Raji (cell line): ENCODE measurements around the gene SHISA6.

Experiments
- POLR2A ChIP-seq: IDR thresholded peaks from 2 replicates; pipeline ENCODE4 v1.6.1; 2011; ENCODE audit warnings: low read depth, low read length, control low read depth; ENCODE audit not compliant: insufficient read depth

Gene SHISA6

DNA sequence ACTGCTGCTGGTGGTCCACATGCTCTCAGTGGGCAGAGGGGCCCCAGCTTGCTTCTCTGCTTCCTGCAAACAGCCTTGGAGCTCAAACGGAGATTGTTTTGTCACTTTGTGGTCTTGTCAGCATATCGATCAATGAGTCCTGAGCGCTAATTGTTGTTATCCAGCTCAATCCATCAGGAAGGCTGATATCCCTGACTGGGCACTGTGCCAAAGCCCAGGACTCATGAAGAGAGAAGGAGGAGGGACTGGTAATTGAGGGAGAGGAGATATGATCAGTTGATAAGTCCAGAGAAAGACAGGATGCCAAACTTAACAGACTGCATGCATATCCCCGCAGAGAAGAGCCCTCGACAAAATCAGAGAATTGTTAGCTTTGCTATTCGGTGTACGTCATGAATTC lies 298.6 kb downstream of the SHISA6 start:
- TF ChIP-seq POLR2A = no peak

- TF ChIP-seq POLR2A = no peak
Measured at GRCh38 chr17:11545002-11545401, 304.0 kb downstream of the SHISA6 start.

DNA sequence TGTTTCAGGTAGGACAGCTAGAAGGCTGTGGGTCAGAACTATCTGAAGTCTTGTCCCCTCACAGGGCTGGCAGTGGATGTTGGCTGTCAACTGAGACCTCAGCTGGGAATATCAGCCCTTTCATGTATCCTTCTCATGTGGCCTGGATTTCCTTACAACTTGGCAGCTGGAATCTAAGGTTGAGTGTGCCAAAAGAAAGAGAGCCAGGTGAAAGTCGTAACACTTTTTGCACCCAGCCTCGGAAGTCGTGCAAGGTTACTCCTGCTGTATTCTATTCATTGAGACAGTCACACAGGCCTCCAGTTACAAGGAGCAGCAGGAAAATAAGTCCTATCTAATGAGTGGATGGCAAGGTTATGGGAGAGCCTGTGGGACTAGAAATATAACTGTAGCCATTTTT lies 304.7 kb downstream of the SHISA6 start:
- no peak for TF ChIP-seq POLR2A

DNA sequence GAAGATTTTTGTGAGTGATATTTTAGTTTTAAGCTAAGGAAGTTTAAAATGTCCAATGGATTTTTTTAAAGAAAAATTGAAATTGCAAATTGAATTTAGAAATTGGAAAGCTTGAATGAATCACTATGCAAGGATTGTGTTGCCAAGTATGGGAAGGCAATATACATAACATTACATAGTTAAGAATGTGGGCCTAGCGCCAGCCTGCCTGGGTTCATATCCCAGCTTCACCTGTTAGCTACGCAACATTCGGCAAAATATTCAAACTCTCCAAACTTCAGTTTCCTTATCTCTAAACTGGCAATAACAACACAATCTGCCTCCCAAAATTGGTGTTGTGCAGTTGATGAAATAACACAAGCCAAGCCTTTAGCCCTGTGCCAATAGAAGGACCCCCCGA lies 306.8 kb downstream of the SHISA6 start:
- no peak for TF ChIP-seq POLR2A

DNA sequence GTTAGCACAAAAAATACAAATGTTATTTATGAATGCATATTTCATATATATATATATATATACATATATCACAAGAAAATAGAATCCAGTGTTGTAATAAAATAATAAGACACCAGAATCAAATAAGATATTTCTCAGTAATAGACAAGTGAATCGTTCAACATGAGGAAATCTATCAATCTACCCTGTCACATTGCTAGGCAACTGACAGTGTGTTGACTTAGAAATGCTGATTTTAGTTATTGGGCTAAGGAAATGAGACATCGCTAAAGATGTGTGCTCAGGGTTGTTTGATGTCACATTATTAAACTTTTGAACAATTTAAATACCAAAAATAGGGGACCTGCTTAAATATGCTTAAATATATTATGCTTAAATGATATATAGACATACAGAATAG lies 307.4 kb downstream of the SHISA6 start:
- TF ChIP-seq POLR2A = no peak

DNA sequence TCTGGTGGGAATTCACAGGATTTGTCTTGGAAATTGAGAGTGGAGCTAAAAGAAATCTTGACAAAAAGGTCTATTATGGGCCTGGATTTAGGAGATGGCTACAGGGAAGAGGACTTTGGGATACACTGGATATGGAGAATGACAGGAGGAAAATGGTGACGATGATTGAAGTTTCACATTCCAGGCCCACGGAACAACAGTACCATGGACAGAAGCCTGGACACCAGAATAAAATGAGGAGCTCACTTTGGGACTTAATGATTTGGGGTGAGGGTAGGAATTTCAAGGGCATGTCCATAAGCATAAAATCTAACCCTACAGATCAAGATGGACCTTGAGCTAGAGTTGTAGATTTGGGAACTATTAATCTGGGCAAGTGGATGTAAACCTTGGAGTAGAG lies 309.4 kb downstream of the SHISA6 start:
- no peak for TF ChIP-seq POLR2A

DNA sequence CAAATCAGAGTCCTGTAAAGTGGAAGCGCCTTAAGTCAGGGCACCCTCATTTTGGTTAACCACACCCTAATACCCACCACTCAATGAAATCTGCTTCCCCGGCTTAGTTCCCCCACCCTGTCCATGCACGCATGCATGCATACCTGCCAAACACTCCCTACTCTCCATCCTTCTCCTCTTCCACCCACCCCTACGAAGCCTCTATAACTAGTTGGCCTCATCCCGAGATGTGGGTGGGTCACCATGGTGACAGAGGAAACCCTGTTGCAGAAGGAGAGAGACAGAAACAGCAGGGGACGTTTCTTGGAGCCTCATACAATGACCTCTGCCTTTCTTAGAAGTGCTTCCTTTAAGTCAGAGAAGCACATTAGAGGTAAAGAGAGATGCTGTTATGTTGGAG lies 310.4 kb downstream of the SHISA6 start:
- TF ChIP-seq POLR2A = no peak

- no peak for TF ChIP-seq POLR2A
Measured at GRCh38 chr17:11553135-11553534, 312.1 kb downstream of the SHISA6 start.

DNA sequence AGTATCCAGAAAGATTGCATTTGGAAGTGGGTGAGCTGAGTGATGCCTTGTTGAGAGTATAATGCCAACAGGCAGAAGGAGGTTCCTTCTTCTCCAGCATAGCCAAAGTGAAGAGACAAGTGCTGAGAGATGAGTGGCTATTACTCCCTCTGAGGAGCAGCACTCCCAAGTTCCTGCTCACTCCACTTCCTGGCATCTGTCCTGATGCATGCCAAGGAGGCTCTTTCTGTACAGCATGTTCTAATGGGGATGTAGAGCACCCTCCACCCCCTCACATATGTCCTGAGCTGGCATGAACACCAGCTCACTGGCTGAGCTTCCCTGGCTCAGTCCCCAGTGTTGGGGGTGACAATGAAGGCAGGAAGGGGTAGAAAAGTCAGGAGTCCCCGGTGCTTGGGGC lies 313.0 kb downstream of the SHISA6 start:
- TF ChIP-seq POLR2A = no peak

DNA sequence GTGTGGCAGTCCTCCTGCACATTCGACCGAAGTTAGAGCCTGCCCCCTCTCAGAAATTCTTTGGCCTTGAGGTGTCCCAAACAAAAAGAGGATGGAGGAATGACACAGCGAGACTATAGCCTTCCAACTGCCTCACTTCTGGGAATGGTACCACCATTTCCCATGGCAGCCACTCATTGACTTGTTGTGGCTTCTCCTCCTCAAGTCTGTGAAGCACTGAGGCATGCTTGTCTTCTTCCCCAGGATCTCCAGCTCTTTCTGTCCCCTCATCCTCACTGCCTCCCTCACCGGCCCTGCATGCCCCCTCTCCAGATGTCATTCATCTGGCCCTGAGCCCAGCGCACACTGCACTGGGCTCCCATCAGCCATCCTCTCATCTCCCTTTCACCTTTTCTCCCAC lies 313.5 kb downstream of the SHISA6 start:
- no peak for TF ChIP-seq POLR2A

DNA sequence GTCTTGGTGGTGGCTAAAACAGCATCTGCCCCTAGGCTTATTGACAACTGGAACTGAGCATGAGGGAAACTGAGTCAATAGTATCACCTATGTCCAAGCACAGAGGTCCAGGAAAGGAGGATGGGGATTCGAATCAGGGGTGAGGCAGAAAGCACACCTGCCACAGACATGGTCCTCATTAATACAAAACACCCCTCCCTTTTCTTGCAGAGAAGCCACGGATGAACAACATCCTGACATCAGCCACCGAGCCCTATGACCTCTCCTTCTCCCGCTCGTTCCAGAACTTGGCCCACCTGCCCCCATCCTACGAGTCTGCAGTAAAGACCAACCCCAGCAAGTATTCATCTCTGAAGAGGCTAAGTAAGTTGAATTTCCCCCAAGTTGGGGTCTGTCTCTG lies 314.5 kb downstream of the SHISA6 start:
- TF ChIP-seq POLR2A = no peak

- TF ChIP-seq POLR2A = no peak
Measured at GRCh38 chr17:11557727-11558452, 316.9 kb downstream of the SHISA6 start.

DNA sequence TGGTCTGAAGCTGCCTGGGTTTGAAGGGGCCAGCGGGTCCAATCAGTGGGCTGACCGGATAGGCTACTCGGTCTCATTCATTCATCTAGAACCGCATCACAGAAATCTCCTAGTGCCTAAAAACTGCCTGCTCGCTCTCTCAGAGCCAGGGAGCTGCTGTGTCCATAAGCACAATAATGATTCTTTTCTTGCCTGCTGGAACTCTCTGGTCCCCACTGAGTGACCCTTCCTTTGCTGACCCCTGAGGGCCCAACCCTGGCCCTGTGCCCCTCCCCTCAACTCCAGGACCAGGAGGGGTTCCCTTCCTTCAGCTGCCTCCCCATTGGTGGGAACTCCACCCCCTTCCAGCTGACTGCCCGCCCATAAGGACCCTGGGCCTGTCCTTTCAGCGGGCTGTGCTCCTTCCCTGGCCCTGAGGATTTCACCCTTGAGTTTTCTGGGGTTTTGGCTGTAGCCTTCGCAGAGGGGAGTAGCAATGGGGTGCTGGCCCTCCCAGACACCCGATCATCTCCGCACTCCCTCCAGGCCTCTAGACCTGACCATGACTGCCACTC lies 317.7 kb downstream of the SHISA6 start:
- TF ChIP-seq POLR2A = no peak

GRCh38 chr17:11559601-11560000 lies 318.6 kb downstream of the SHISA6 start:
- no peak for TF ChIP-seq POLR2A

GRCh38 chr17:11561281-11561680 lies 320.3 kb downstream of the SHISA6 start:
- no peak for TF ChIP-seq POLR2A

DNA sequence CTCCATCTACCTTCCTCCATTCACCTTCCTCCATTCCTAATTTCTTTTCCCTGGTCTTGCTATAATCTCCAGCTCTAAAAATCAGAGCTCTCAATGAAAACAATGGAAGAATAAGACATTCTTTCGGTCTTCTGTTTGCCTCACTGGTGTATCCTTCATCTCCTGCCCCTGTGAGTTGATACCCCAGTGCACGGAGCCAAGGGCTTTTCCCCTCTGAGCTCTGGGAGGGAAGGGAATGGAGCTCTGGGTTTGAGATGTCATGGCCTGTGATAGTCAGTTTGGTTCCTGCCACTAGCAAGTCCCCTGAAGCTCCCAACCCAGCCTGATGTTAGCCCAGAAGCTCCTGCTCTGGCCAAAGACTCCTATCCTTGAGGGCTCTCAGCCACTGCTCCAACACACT lies 320.7 kb downstream of the SHISA6 start:
- no peak for TF ChIP-seq POLR2A

DNA sequence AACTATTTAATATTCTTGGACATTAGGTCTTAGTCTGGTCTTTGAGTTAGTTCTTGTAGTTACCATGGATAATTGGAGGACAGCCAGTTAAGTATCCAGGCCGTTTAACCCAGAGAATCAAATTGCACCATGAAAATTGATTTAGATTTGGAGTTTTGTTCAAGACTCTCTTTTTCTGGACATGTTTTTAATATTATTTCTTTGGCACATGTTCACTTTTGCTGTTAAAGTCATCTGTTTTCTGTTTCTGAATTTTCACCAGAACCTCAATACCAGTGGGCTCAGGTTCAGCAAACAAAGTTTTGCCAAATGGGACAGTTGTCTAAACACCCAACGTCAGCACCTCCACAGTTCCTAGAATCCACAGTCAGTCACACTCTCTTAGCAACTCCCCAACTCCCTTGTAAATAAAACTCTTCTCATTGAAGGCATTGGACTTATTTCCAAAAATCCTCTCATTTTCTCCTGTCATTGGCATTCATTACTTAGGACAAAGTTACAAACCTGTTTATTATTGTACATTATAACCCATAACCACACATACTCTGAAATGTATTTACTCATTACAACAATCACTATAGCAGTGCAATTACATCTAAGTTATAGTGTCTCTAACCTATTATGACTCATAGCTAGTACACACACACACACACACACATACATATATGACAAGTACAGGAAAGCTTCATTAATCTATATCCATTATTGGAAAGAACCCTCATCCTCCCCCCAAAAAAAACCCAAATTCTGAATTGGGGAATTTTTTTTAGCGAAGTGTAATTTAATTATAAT lies 323.8 kb downstream of the SHISA6 start:
- TF ChIP-seq POLR2A = no peak

- no peak for TF ChIP-seq POLR2A
Measured at GRCh38 chr17:11565591-11565990, 324.6 kb downstream of the SHISA6 start.
